Caco-2 (cell line): ENCODE measurements around the gene NEDD4L. TPM values are rescaled to one million over a fixed set of nuclear protein-coding genes. Genes with fewer than 3 reads are reported as not detected.

Source experiments
- BruUV-seq: library from RNA; stranded (reverse); fragments of 400-500 nt; replicated peaks from 2 replicates; lab custom pipeline; 2021; lab: Mats Ljungman, UMichigan
- CTCF ChIA-PET: fragments of 300-600 bp; sonication (Branson Sonifier 250); formaldehyde crosslinking; loops from one replicate; lab custom pipeline; 2022; ENCODE audit warnings: antibody characterized with exemption; lab: Charles Lee
- POLR2A ChIA-PET: fragments of 300-600 bp; sonication (Branson Sonifier 250); formaldehyde crosslinking; loops from one replicate; lab custom pipeline; 2022; ENCODE audit warnings: antibody characterized with exemption; lab: Charles Lee
- DNase-seq, 2 experiments: peaks; one replicate each; pipeline versions ENCODE4 v3.0.0 to v3.0.0-alpha.2; 2020 to 2022
- H3K27me3 ChIP-seq: replicated peaks from 2 replicates; pipeline ENCODE4 v1.6.0; 2011; ENCODE audit warnings: low read length; ENCODE audit not compliant: control insufficient read depth, insufficient read depth
- H3K36me3 ChIP-seq: 2 replicates; pipeline ENCODE4 v1.5.1; 2011; ENCODE audit warnings: low read length; ENCODE audit not compliant: control insufficient read depth, insufficient read depth
- H3K4me1 ChIP-seq: fragments of 250-450 bp; sonication (Bioruptor Pico); 2 replicates; pipeline ENCODE4 v1.5.1; 2020; ENCODE audit warnings: mild to moderate bottlenecking
- H3K4me3 ChIP-seq: 2 replicates; pipeline ENCODE4 v1.5.1; 2011; ENCODE audit warnings: low read depth, mild to moderate bottlenecking, control low read depth, low read length
- H3K9me3 ChIP-seq: fragments of 250-450 bp; sonication (Bioruptor Pico); 2 replicates; pipeline ENCODE4 v1.5.1; 2020; ENCODE audit warnings: mild to moderate bottlenecking, moderate library complexity
- H3K27ac Mint-ChIP-seq: one replicate; pipeline ENCODE4 v1.8.0; 2022; ENCODE audit warnings: mixed read lengths; ENCODE audit not compliant: unreplicated experiment
- H3K27me3 Mint-ChIP-seq: one replicate; pipeline ENCODE4 v1.8.0; 2022; ENCODE audit warnings: mixed read lengths; ENCODE audit not compliant: insufficient read depth, unreplicated experiment
- H3K36me3 Mint-ChIP-seq: one replicate; pipeline ENCODE4 v1.8.0; 2022; ENCODE audit warnings: mild to moderate bottlenecking, mixed read lengths; ENCODE audit not compliant: insufficient read depth, unreplicated experiment
- H3K4me1 Mint-ChIP-seq: one replicate; pipeline ENCODE4 v1.8.0; 2022; ENCODE audit warnings: low read depth, mixed read lengths; ENCODE audit not compliant: unreplicated experiment
- H3K4me3 Mint-ChIP-seq: one replicate; pipeline ENCODE4 v1.8.0; 2022; ENCODE audit warnings: mild to moderate bottlenecking, moderate library complexity, mixed read lengths; ENCODE audit not compliant: unreplicated experiment
- H3K9me3 Mint-ChIP-seq: one replicate; pipeline ENCODE4 v1.8.0; 2022; ENCODE audit warnings: mixed read lengths; ENCODE audit not compliant: unreplicated experiment
- CTCF ChIP-seq, 2 experiments: fragments of 200-600 bp in 1 of 2; IDR thresholded peaks; 1 replicate in 1 of 2; 2 replicates in 1 of 2; pipeline versions ENCODE4 v1.5.1 to v1.8.0; 2011 to 2022; ENCODE audit warnings: antibody characterized with exemption in 1 of 2, control low read depth in 1 of 2, inconsistent platforms in 1 of 2, low read depth in 1 of 2, low read length in 1 of 2, mild to moderate bottlenecking in 1 of 2, moderate library complexity in 1 of 2; ENCODE audit not compliant: insufficient read depth in 1 of 2, severe bottlenecking in 1 of 2, unreplicated experiment in 1 of 2
- intact Hi-C: fragments of 100-400 bp; cut with micrococcal nuclease; formaldehyde crosslinking; loops from one replicate; pipeline ENCODE4 v1.10.0; 2022; ENCODE audit not compliant: unreplicated experiment
- total RNA-seq: library from RNA; stranded (reverse); gene quantifications from 2 replicates; pipeline ENCODE4 v1.2.3, GENCODE V29; 2022

The NEDD4L gene
- total RNA-seq, 1 experiment from 2014 or later: 85.4 TPM

GRCh38 chr18:58055890-58056558 lies 12.0 kb downstream of the NEDD4L start:
- no peaks in the 10 kb centered on the region for H3K9me3 ChIP-seq
- Mint-ChIP-seq H3K4me3 (no peak overlapping the region), H3K9me3 (no peaks in the 10 kb centered on the region), H3K27me3 (no peaks in the 10 kb centered on the region), H3K27ac (no peak overlapping the region), H3K36me3 (peaks cover 7% of the 10 kb centered on the region), H3K4me1 (peaks cover 19% of the 10 kb centered on the region)
- ChIA-PET POLR2A (no interaction called here), CTCF (no interaction called here)
- DNase-seq: no peak
- no TSS peak for BruUV-seq
- no peak for TF ChIP-seq CTCF (IDR thresholded peaks at IDR 0.05; ENCODE audit: insufficient read depth in 1 of 2, low read depth in 1 of 2, low read length in 1 of 2, severe bottlenecking in 1 of 2, unreplicated experiment in 1 of 2)
- H3K36me3 ChIP-seq: no peaks in the 10 kb centered on the region
- peaks cover 15% of the 10 kb centered on the region for H3K4me1 ChIP-seq
- no peaks in the 10 kb centered on the region for H3K27me3 ChIP-seq
- intact Hi-C loops: no loop called here
- no peak overlapping the region for H3K4me3 ChIP-seq

- Mint-ChIP-seq H3K36me3 (peaks cover 7% of the 10 kb centered on the region), H3K9me3 (no peaks in the 10 kb centered on the region), H3K27ac (no peak overlapping the region), H3K27me3 (no peaks in the 10 kb centered on the region), H3K4me3 (no peak overlapping the region), H3K4me1 (peaks cover 18% of the 10 kb centered on the region)
- H3K9me3 ChIP-seq: no peaks in the 10 kb centered on the region
- no TSS peak for BruUV-seq
- ChIA-PET CTCF (no interaction called here), POLR2A (no interaction called here)
- intact Hi-C loops: no loop called here
- no peak overlapping the region for H3K4me3 ChIP-seq
- peaks cover 15% of the 10 kb centered on the region for H3K4me1 ChIP-seq
- H3K36me3 ChIP-seq: no peaks in the 10 kb centered on the region
- no peak for TF ChIP-seq CTCF (IDR thresholded peaks at IDR 0.05; ENCODE audit: insufficient read depth in 1 of 2, low read depth in 1 of 2, low read length in 1 of 2, severe bottlenecking in 1 of 2, unreplicated experiment in 1 of 2)
- no peak for DNase-seq
- H3K27me3 ChIP-seq: no peaks in the 10 kb centered on the region
Measured at GRCh38 chr18:58056852-58057251, 12.8 kb downstream of the NEDD4L start.

GRCh38 chr18:58057291-58057965 lies 13.4 kb downstream of the NEDD4L start:
- BruUV-seq: no TSS peak
- Histone ChIP-seq H3K36me3 (no peaks in the 10 kb centered on the region), H3K4me1 (peaks cover 15% of the 10 kb centered on the region), H3K9me3 (no peaks in the 10 kb centered on the region), H3K27me3 (no peaks in the 10 kb centered on the region), H3K4me3 (no peak overlapping the region)
- CTCF ChIA-PET: no interaction called here
- Mint-ChIP-seq H3K27me3 (no peaks in the 10 kb centered on the region), H3K4me3 (no peak overlapping the region), H3K36me3 (peaks cover 7% of the 10 kb centered on the region), H3K27ac (no peak overlapping the region), H3K9me3 (no peaks in the 10 kb centered on the region), H3K4me1 (peaks cover 13% of the 10 kb centered on the region)
- POLR2A ChIA-PET: no interaction called here
- TF ChIP-seq CTCF (IDR thresholded peaks at IDR 0.05; ENCODE audit: insufficient read depth in 1 of 2, low read depth in 1 of 2, low read length in 1 of 2, severe bottlenecking in 1 of 2, unreplicated experiment in 1 of 2): no peak
- intact Hi-C loops: no loop called here
- no peak for DNase-seq
